Measurements from ENCODE around the gene NUDT13. TPM values are rescaled to one million over a fixed set of nuclear protein-coding genes. Genes with fewer than 3 reads are reported as not detected.
A peak's percentile ranks its signal among the peaks of the same experiment; 100 is the strongest.

The NUDT13 gene
- total and polyA plus RNA-seq, 9 of the 15 experiments (the other 6 are each of a cell fraction or from before 2014, with no cell fraction given) = 4.7 to 11.1 (median 5.6) TPM

- TF ChIP-seq ZKSCAN1 (IDR thresholded peaks at IDR 0.05; ENCODE audit: low read depth, low read length) (0 out of 2 replicates have a peak, but pooled peaks have one; percentile 72), NRF1 (conservative IDR thresholded peaks at IDR 0.05 in 1 of 2, IDR thresholded peaks at IDR 0.05 in 1 of 2) (peak; percentile 98 to 99), POLR2A (conservative IDR thresholded peaks at IDR 0.05) (peak; percentile 98), RB1 (IDR thresholded peaks at IDR 0.05; ENCODE audit: low read depth) (peak; percentile 90), BACH1 (tag; IDR thresholded peaks at IDR 0.05) (no peak), CBFA2T3 (IDR thresholded peaks at IDR 0.05) (no peak), SMAD1 (IDR thresholded peaks at IDR 0.05; ENCODE audit: low read depth, low read length, partially characterized antibody) (peak; percentile 65), PHF8 (IDR thresholded peaks at IDR 0.05; ENCODE audit: borderline replicate concordance, low read length) (peak; percentile 91; the same call in 1 of the 2 replicates), KDM5B (IDR thresholded peaks at IDR 0.05; ENCODE audit: insufficient replicate concordance, low read depth, low read length) (peak; percentile 100), ZNF431 (CRISPR knock-in tag; IDR thresholded peaks at IDR 0.05) (peak; percentile 80), ZNF133 (CRISPR knock-in tag; IDR thresholded peaks at IDR 0.05) (0 out of 2 replicates have a peak, but pooled peaks have one; percentile 56), HLTF (IDR thresholded peaks at IDR 0.05) (no peak; the same call in 1 of the 2 replicates), ZBTB43 (CRISPR knock-in tag; IDR thresholded peaks at IDR 0.05) (0 out of 2 replicates have a peak, but pooled peaks have one; percentile 3)
- TF ChIP-seq, protein P1, sequence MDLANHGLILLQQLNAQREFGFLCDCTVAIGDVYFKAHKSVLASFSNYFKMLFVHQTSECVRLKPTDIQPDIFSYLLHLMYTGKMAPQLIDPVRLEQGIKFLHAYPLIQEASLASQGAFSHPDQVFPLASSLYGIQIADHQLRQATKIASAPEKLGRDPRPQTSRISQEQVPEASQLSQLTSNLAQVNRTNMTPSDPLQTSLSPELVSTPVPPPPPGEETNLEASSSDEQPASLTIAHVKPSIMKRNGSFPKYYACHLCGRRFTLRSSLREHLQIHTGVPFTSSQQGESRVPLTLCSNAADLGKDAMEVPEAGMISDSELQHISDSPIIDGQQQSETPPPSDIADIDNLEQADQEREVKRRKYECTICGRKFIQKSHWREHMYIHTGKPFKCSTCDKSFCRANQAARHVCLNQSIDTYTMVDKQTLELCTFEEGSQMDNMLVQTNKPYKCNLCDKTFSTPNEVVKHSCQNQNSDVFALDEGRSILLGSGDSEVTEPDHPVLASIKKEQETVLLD (IDR thresholded peaks at IDR 0.05) = peak; percentile 95
- TF ChIP-seq, protein P2, sequence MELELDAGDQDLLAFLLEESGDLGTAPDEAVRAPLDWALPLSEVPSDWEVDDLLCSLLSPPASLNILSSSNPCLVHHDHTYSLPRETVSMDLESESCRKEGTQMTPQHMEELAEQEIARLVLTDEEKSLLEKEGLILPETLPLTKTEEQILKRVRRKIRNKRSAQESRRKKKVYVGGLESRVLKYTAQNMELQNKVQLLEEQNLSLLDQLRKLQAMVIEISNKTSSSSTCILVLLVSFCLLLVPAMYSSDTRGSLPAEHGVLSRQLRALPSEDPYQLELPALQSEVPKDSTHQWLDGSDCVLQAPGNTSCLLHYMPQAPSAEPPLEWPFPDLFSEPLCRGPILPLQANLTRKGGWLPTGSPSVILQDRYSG (tag; conservative IDR thresholded peaks at IDR 0.05; ENCODE audit: low read depth) = no peak
- TF ChIP-seq, protein P3, sequence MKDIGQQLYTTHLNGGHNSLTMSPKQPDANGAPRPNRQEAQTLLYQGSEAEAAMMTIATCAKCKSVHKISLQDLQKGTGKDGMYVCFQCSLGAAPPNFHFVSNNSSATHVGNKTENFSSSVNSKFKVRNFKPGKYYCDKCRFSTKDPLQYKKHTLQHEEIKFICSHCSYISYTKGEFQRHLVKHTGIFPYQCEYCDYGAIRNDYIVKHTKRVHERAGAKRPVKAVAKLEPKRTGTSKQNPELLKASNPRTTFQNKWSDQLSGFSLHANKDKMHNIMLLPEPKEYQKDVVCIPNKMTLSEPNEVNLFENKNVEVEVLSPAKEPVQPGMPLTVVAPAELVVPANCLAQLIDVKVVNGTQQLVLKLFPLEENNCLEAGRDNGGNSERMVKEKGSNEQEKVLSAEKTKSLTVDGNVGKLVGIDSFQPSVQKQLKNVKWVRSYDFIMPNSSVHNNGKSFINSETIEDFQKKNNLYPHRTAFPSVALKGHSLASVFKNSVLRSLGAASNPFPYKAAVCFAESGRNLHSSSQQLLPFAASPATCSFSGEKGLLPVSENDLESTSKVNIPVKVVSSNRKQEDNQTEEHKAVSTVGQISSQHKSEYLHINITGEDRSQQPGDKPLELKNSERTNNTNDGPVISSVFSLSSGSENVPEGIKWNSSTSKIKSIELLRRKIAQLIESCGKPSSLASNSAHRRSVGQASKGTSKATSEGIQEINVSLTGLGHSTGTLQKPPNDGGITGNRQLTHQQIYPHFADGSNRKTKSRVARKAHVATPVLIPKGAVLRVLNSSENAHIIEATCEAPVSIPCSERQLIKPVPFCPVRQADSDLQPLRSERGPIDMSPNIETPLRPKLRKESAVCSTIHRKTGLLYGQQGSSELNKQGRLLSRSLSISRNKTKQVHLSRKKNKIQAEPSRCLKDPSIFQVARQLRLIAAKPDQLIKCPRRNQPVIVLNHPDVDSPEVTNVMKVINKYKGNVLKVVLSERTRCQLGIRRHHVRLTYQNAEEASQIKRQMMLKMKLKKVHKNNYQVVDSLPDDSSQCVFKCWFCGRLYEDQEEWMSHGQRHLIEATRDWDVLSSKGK (CRISPR knock-in tag; IDR thresholded peaks at IDR 0.05) = no peak
- TF ChIP-seq, protein P4, sequence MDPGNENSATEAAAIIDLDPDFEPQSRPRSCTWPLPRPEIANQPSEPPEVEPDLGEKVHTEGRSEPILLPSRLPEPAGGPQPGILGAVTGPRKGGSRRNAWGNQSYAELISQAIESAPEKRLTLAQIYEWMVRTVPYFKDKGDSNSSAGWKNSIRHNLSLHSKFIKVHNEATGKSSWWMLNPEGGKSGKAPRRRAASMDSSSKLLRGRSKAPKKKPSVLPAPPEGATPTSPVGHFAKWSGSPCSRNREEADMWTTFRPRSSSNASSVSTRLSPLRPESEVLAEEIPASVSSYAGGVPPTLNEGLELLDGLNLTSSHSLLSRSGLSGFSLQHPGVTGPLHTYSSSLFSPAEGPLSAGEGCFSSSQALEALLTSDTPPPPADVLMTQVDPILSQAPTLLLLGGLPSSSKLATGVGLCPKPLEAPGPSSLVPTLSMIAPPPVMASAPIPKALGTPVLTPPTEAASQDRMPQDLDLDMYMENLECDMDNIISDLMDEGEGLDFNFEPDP (CRISPR knock-in tag; IDR thresholded peaks at IDR 0.05) = peak; percentile 62; the same call in 1 of the 2 replicates
Observed at GRCh38 chr10:73096449-73097304, 13.6 kb upstream of the NUDT13 start, which contains the start of gene P4HA1 (continued).

All from K562 (cell line).